Coronary artery (tissue), 2 donors: Measurements from ENCODE around the gene TIAM2.
"Not testable (repeated sequence)": the region's sequence is repeated elsewhere in the genome, so short reads cannot be mapped to it uniquely, and the experiment has no call there.

Experiments used
- DNase-seq: peaks from one replicate; pipeline ENCODE4 v3.0.0-alpha.2; 2017; ENCODE audit warnings: low spot score
- H3K27ac ChIP-seq, 2 donors: fragments of 200-600 bp; sonication (generic); one replicate each; pipeline ENCODE4 v1.5.1; 2016 to 2019
- H3K4me3 ChIP-seq: fragments of 200-600 bp; sonication (generic); 2 replicates; pipeline ENCODE4 v1.5.1; 2016; ENCODE audit warnings: mild to moderate bottlenecking, moderate library complexity
- CTCF ChIP-seq: fragments of 200-600 bp; sonication (generic); IDR thresholded peaks from one replicate; pipeline ENCODE4 v1.5.1; 2019; ENCODE audit warnings: antibody characterized with exemption

Gene TIAM2

GRCh38 chr6:155010940-155011339, 15.8 kb downstream of the TIAM2 start:
- DNase-seq: no peak
- Histone ChIP-seq H3K4me3 (no peak overlapping the region), H3K27ac (peak overlapping the region in 1 of 2 donors; percentile 40)
- TF ChIP-seq CTCF: no peak

- no peak for TF ChIP-seq CTCF
- H3K4me3 ChIP-seq: no peak overlapping the region
- DNase-seq: no peak
- peak overlapping the region in 1 of 2 donors; percentile 40 for H3K27ac ChIP-seq
Measured at GRCh38 chr6:155011809-155012291, 16.7 kb downstream of the TIAM2 start.

DNA sequence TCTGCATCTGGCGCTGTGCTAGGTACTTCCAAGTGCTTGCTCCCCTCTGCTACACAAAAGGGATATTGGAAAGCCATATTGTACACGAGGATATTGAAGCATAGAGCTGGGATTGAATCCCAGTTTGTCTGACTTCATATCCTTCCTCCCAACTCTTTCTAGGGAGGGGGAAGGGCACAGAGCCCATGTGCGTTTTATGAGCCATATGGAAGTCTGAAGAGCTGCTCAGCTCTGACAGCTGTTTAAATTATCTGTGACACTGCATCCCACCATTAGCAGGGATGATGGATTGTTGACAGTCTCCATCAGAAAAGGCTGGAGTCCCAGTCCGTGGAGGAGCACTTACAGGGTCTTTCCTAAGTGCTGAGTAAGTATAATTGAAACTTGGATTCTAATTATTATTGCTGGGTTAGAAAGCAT, 18.4 kb downstream of the TIAM2 start:
- no peak for TF ChIP-seq CTCF
- Histone ChIP-seq H3K27ac (no peak overlapping the region), H3K4me3 (no peak overlapping the region)
- DNase-seq: no peak

DNA sequence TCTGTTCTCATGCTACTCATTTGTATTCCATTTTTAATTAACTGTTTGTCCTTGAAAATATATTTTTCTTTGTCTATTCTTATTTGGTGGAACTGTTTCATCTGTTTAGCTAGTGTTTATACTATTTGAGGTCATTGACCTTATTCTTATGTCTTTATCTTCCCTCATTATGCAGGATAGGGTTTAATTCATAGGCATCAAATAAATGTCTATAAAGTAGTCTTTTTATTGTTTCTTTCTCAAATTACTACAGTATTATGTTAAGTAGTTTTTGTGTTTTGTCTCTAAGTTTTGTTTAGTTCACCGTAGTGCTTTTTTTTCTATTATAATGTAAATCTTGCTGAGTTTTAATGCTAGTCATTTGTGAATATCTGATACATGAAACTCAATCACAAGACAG, 19.0 kb downstream of the TIAM2 start:
- H3K4me3 ChIP-seq: no peak overlapping the region
- H3K27ac ChIP-seq: no peak overlapping the region
- DNase-seq: no peak
- TF ChIP-seq CTCF: no peak

GRCh38 chr6:155014670-155015300, 19.7 kb downstream of the TIAM2 start:
- H3K4me3 ChIP-seq: no peak overlapping the region
- TF ChIP-seq CTCF: no peak
- peak overlapping the region in 1 of 2 donors; percentile 48 for H3K27ac ChIP-seq
- DNase-seq: no peak

DNA sequence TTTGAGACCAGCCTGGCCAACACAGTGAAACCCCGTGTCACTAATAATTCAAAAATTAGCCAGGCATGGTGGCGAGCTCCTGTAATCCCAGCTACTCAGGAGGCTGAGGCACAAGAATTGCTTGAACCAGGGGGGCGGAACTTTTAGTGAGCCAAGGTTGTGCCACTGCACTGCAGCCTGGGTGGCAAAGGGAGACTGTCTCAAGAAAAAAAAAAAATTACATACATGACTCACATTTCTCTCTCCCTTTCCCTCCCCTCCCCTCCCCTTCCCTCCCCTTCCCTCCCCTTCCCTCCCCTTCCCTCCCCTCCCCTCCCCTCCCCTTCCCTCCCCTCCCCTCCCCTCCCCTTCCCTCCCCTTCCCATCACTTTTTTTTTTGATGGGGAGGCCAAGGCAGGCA, 23.3 kb downstream of the TIAM2 start:
- H3K4me3 ChIP-seq, H3K27ac ChIP-seq, DNase-seq: not testable (repeated sequence)

DNA sequence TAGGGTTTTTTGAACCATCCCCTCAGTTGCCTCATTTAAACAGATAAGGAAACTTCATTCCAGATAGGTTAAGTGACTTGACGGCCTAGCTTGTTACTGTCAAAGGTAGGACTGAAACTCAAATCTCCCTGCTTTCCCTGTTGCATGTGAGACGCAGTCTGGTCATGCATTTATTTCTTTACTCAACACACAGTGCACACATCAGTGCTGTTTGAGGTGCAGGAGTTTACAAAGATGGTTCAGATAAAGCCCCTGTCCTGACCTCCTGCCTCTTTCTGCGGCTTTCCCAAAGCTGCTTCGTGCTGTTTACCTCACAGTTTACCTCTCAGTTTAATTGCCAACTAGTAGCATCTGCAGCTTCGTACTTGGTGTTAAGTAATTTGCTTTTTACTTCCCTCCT, 26.6 kb downstream of the TIAM2 start:
- no peak overlapping the region for H3K27ac ChIP-seq
- no peak overlapping the region for H3K4me3 ChIP-seq
- no peak for DNase-seq
- TF ChIP-seq CTCF: no peak
